Measurements from ENCODE around the gene IMP4. TPM values are rescaled to one million over a fixed set of nuclear protein-coding genes. Genes with fewer than 3 reads are reported as not detected.

IMP4 gene
- total RNA-seq, 1 experiment from 2014 or later: 89.2 TPM

DNA sequence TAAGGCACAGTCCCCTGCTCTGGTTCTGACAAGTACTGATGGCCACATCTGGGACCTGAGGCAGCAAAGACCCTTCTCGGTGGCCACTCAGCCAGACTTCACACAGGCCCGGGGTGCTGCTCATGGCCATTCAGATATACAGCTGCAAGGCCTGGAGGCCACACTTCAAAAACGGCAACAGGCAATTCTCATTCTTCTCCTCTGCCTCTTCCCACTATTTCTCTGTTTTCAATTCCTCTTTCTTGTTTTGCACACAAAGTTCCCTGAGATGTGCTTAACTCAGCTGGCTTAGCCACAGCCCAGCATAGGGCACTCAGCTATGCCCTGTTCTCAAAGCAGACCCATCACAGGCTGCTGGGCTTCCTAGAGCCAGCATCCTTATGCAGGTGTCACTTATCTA lies 43.0 kb downstream of the IMP4 start (continued):
- TF ChIP-seq MXD4 (CRISPR knock-in tag; IDR thresholded peaks at IDR 0.05; ENCODE audit: borderline replicate concordance): no peak
- TF ChIP-seq, protein P1, sequence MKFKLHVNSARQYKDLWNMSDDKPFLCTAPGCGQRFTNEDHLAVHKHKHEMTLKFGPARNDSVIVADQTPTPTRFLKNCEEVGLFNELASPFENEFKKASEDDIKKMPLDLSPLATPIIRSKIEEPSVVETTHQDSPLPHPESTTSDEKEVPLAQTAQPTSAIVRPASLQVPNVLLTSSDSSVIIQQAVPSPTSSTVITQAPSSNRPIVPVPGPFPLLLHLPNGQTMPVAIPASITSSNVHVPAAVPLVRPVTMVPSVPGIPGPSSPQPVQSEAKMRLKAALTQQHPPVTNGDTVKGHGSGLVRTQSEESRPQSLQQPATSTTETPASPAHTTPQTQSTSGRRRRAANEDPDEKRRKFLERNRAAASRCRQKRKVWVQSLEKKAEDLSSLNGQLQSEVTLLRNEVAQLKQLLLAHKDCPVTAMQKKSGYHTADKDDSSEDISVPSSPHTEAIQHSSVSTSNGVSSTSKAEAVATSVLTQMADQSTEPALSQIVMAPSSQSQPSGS (CRISPR knock-in tag; IDR thresholded peaks at IDR 0.05; ENCODE audit: borderline replicate concordance, low read depth): no peak
- TF ChIP-seq, protein P2, sequence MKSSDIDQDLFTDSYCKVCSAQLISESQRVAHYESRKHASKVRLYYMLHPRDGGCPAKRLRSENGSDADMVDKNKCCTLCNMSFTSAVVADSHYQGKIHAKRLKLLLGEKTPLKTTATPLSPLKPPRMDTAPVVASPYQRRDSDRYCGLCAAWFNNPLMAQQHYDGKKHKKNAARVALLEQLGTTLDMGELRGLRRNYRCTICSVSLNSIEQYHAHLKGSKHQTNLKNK (CRISPR knock-in tag; IDR thresholded peaks at IDR 0.05): no peak
- TF ChIP-seq, protein P3, sequence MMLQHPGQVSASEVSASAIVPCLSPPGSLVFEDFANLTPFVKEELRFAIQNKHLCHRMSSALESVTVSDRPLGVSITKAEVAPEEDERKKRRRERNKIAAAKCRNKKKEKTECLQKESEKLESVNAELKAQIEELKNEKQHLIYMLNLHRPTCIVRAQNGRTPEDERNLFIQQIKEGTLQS (CRISPR knock-in tag; conservative IDR thresholded peaks at IDR 0.05): no peak
- no peak for TF ChIP-seq IRF2 (CRISPR knock-in tag; IDR thresholded peaks at IDR 0.05; ENCODE audit: borderline replicate concordance, low read depth)
- no peak for TF ChIP-seq SOX15 (CRISPR knock-in tag; IDR thresholded peaks at IDR 0.05)

DNA sequence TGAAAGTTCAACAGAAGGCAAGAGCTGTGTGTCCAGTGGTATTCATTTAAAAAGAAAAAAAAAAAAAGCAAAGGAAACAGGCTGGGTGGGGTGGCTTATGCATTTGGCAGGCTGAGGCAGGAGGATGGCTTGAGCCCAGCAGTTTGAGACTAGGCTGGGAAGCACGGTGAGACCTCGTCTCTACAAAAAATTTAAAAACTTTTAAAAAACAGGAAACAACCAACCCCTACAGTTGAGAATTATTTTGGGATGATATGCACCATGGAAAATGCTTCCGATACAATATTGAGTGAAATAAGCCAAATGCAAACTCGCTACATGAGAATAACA lies 44.3 kb downstream of the IMP4 start:
- H3K4me3 Mint-ChIP-seq: no peak overlapping the region
- POLR2A ChIA-PET: no interaction called here
- H3K36me3 Mint-ChIP-seq: no peaks in the 10 kb centered on the region

More for the DNA sequence above, 44.3 kb downstream of the IMP4 start:
- peaks cover 22% of the 10 kb centered on the region for H3K4me1 Mint-ChIP-seq
- ATAC-seq: no peak
- H3K9me3 Mint-ChIP-seq: peaks cover 5% of the 10 kb centered on the region; the same call in 1 of the 2 replicates
- DNase-seq (ENCODE audit: low spot score): no peak
- CTCF ChIA-PET: interaction anchor here (1.5 to 2.6 kb wide), 2 partner anchors 9 to 14 kb away, joined by 3 to 13 read pairs; no protein-coding TSS in a partner anchor
- H3K27ac Mint-ChIP-seq: no peak overlapping the region
- TF ChIP-seq NR2C2 (CRISPR knock-in tag; IDR thresholded peaks at IDR 0.05): no peak
- TF ChIP-seq ZNF219 (CRISPR knock-in tag; IDR thresholded peaks at IDR 0.05; ENCODE audit: borderline replicate concordance): no peak
- TF ChIP-seq, protein P4, sequence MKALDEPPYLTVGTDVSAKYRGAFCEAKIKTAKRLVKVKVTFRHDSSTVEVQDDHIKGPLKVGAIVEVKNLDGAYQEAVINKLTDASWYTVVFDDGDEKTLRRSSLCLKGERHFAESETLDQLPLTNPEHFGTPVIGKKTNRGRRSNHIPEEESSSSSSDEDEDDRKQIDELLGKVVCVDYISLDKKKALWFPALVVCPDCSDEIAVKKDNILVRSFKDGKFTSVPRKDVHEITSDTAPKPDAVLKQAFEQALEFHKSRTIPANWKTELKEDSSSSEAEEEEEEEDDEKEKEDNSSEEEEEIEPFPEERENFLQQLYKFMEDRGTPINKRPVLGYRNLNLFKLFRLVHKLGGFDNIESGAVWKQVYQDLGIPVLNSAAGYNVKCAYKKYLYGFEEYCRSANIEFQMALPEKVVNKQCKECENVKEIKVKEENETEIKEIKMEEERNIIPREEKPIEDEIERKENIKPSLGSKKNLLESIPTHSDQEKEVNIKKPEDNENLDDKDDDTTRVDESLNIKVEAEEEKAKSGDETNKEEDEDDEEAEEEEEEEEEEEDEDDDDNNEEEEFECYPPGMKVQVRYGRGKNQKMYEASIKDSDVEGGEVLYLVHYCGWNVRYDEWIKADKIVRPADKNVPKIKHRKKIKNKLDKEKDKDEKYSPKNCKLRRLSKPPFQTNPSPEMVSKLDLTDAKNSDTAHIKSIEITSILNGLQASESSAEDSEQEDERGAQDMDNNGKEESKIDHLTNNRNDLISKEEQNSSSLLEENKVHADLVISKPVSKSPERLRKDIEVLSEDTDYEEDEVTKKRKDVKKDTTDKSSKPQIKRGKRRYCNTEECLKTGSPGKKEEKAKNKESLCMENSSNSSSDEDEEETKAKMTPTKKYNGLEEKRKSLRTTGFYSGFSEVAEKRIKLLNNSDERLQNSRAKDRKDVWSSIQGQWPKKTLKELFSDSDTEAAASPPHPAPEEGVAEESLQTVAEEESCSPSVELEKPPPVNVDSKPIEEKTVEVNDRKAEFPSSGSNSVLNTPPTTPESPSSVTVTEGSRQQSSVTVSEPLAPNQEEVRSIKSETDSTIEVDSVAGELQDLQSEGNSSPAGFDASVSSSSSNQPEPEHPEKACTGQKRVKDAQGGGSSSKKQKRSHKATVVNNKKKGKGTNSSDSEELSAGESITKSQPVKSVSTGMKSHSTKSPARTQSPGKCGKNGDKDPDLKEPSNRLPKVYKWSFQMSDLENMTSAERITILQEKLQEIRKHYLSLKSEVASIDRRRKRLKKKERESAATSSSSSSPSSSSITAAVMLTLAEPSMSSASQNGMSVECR (CRISPR knock-in tag; IDR thresholded peaks at IDR 0.05; ENCODE audit: borderline replicate concordance): no peak
- no peak for TF ChIP-seq ZNF232 (CRISPR knock-in tag; IDR thresholded peaks at IDR 0.05)
- TF ChIP-seq, protein P5, sequence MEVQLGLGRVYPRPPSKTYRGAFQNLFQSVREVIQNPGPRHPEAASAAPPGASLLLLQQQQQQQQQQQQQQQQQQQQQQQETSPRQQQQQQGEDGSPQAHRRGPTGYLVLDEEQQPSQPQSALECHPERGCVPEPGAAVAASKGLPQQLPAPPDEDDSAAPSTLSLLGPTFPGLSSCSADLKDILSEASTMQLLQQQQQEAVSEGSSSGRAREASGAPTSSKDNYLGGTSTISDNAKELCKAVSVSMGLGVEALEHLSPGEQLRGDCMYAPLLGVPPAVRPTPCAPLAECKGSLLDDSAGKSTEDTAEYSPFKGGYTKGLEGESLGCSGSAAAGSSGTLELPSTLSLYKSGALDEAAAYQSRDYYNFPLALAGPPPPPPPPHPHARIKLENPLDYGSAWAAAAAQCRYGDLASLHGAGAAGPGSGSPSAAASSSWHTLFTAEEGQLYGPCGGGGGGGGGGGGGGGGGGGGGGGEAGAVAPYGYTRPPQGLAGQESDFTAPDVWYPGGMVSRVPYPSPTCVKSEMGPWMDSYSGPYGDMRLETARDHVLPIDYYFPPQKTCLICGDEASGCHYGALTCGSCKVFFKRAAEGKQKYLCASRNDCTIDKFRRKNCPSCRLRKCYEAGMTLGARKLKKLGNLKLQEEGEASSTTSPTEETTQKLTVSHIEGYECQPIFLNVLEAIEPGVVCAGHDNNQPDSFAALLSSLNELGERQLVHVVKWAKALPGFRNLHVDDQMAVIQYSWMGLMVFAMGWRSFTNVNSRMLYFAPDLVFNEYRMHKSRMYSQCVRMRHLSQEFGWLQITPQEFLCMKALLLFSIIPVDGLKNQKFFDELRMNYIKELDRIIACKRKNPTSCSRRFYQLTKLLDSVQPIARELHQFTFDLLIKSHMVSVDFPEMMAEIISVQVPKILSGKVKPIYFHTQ (CRISPR knock-in tag; IDR thresholded peaks at IDR 0.05): no peak
- no peak for TF ChIP-seq NFE2L1 (CRISPR knock-in tag; IDR thresholded peaks at IDR 0.05)
- TF ChIP-seq, protein P6, sequence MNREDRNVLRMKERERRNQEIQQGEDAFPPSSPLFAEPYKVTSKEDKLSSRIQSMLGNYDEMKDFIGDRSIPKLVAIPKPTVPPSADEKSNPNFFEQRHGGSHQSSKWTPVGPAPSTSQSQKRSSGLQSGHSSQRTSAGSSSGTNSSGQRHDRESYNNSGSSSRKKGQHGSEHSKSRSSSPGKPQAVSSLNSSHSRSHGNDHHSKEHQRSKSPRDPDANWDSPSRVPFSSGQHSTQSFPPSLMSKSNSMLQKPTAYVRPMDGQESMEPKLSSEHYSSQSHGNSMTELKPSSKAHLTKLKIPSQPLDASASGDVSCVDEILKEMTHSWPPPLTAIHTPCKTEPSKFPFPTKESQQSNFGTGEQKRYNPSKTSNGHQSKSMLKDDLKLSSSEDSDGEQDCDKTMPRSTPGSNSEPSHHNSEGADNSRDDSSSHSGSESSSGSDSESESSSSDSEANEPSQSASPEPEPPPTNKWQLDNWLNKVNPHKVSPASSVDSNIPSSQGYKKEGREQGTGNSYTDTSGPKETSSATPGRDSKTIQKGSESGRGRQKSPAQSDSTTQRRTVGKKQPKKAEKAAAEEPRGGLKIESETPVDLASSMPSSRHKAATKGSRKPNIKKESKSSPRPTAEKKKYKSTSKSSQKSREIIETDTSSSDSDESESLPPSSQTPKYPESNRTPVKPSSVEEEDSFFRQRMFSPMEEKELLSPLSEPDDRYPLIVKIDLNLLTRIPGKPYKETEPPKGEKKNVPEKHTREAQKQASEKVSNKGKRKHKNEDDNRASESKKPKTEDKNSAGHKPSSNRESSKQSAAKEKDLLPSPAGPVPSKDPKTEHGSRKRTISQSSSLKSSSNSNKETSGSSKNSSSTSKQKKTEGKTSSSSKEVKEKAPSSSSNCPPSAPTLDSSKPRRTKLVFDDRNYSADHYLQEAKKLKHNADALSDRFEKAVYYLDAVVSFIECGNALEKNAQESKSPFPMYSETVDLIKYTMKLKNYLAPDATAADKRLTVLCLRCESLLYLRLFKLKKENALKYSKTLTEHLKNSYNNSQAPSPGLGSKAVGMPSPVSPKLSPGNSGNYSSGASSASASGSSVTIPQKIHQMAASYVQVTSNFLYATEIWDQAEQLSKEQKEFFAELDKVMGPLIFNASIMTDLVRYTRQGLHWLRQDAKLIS (CRISPR knock-in tag; IDR thresholded peaks at IDR 0.05; ENCODE audit: borderline replicate concordance): no peak
- no peak for TF ChIP-seq SP1 (CRISPR knock-in tag; conservative IDR thresholded peaks at IDR 0.05)
- TF ChIP-seq, protein P7, sequence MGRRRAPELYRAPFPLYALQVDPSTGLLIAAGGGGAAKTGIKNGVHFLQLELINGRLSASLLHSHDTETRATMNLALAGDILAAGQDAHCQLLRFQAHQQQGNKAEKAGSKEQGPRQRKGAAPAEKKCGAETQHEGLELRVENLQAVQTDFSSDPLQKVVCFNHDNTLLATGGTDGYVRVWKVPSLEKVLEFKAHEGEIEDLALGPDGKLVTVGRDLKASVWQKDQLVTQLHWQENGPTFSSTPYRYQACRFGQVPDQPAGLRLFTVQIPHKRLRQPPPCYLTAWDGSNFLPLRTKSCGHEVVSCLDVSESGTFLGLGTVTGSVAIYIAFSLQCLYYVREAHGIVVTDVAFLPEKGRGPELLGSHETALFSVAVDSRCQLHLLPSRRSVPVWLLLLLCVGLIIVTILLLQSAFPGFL (CRISPR knock-in tag; IDR thresholded peaks at IDR 0.05; ENCODE audit: borderline replicate concordance): no peak
- no peak for TF ChIP-seq ZNF416 (CRISPR knock-in tag; IDR thresholded peaks at IDR 0.05)
- TF ChIP-seq EMX1 (CRISPR knock-in tag; IDR thresholded peaks at IDR 0.05): no peak
- no peak for TF ChIP-seq SMAD4 (CRISPR knock-in tag; IDR thresholded peaks at IDR 0.05)
- TF ChIP-seq, protein P3 (CRISPR knock-in tag; conservative IDR thresholded peaks at IDR 0.05): no peak
- TF ChIP-seq, protein P2 (CRISPR knock-in tag; IDR thresholded peaks at IDR 0.05): no peak
- H3K27me3 Mint-ChIP-seq (ENCODE audit: low read depth): peaks cover 12% of the 10 kb centered on the region

All from WTC11 (cell line).